ENCODE results near the gene NHLRC1.

GRCh38 chr6:18091382-18091781 lies 31.1 kb downstream of the NHLRC1 start:
- TF ChIP-seq CTCF (IDR thresholded peaks at IDR 0.05) (no peak), POLR2A (IDR thresholded peaks at IDR 0.05) (no peak)
